ENCODE measurements around the gene SHISA6. TPM values are rescaled to one million over a fixed set of nuclear protein-coding genes. Genes with fewer than 3 reads are reported as not detected.

SHISA6 gene
- total RNA-seq, 1 donor from 2014 or later: not detected

DNA sequence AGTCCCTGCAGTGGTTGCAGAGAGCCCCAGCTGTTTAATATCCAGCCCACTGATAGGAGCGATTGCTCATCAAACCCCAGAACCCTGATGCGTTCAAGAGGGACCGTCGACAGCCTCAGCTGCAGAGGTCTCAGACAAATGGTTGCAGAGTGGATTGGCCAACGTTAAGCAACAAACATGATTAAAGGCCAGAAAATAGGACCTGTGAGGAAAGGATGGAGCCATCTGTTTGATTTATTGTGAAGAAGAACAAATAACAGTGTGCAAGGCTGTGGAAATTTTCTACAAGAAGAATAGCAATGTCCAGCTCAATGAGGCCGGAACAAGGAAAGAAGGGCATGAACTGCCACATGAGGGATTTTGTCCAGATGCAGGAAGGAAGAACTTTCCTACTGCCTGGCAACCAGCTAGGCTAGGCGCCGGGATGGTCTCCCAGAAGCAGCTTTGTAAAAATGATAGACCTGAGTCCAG, 218.9 kb downstream of the SHISA6 start:
- H3K4me3 ChIP-seq (ENCODE audit: insufficient read depth, low read depth, low read length): no peak overlapping the region
- Mint-ChIP-seq H3K4me3 (ENCODE audit: unreplicated experiment) (no peak overlapping the region), H3K4me1 (ENCODE audit: low read depth, unreplicated experiment) (no peaks in the 10 kb centered on the region), H3K27ac (ENCODE audit: unreplicated experiment) (no peak overlapping the region), H3K36me3 (ENCODE audit: low read depth, unreplicated experiment) (no peaks in the 10 kb centered on the region), H3K27me3 (ENCODE audit: low read depth, unreplicated experiment) (no peaks in the 10 kb centered on the region), H3K9me3 (ENCODE audit: unreplicated experiment) (peaks cover 18% of the 10 kb centered on the region)
- H3K79me2 ChIP-seq (ENCODE audit: insufficient read depth, low read length): no peaks in the 10 kb centered on the region
- no peaks in the 10 kb centered on the region for H3K4me1 ChIP-seq (ENCODE audit: insufficient read depth, low read length)
- FAIRE-seq (no peak), DNase-seq (ENCODE audit: low read depth) (no peak)
- H3K4me2 ChIP-seq (ENCODE audit: low read length): no peak overlapping the region
- TF ChIP-seq, protein P1, sequence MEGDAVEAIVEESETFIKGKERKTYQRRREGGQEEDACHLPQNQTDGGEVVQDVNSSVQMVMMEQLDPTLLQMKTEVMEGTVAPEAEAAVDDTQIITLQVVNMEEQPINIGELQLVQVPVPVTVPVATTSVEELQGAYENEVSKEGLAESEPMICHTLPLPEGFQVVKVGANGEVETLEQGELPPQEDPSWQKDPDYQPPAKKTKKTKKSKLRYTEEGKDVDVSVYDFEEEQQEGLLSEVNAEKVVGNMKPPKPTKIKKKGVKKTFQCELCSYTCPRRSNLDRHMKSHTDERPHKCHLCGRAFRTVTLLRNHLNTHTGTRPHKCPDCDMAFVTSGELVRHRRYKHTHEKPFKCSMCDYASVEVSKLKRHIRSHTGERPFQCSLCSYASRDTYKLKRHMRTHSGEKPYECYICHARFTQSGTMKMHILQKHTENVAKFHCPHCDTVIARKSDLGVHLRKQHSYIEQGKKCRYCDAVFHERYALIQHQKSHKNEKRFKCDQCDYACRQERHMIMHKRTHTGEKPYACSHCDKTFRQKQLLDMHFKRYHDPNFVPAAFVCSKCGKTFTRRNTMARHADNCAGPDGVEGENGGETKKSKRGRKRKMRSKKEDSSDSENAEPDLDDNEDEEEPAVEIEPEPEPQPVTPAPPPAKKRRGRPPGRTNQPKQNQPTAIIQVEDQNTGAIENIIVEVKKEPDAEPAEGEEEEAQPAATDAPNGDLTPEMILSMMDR (IDR thresholded peaks at IDR 0.05; ENCODE audit: insufficient read depth, low read depth, low read length): no peak
- no peak for TF ChIP-seq EZH2 (IDR thresholded peaks at IDR 0.05; ENCODE audit: insufficient read depth, low read length)
- H3K9ac ChIP-seq (ENCODE audit: low read length): no peak overlapping the region
- H3K36me3 ChIP-seq (ENCODE audit: insufficient read depth, low read length): no peaks in the 10 kb centered on the region
- no peak overlapping the region for H2AFZ ChIP-seq (ENCODE audit: low read depth, low read length)
- no peaks in the 10 kb centered on the region for H4K20me1 ChIP-seq (ENCODE audit: insufficient read depth, low read length)
- H3K9me3 ChIP-seq (ENCODE audit: insufficient read depth, low read depth, low read length): peaks cover 4% of the 10 kb centered on the region
- H3K27ac ChIP-seq (ENCODE audit: low read depth, low read length): no peak overlapping the region
- no peaks in the 10 kb centered on the region for H3K27me3 ChIP-seq (ENCODE audit: insufficient read depth, low read length)

DNA sequence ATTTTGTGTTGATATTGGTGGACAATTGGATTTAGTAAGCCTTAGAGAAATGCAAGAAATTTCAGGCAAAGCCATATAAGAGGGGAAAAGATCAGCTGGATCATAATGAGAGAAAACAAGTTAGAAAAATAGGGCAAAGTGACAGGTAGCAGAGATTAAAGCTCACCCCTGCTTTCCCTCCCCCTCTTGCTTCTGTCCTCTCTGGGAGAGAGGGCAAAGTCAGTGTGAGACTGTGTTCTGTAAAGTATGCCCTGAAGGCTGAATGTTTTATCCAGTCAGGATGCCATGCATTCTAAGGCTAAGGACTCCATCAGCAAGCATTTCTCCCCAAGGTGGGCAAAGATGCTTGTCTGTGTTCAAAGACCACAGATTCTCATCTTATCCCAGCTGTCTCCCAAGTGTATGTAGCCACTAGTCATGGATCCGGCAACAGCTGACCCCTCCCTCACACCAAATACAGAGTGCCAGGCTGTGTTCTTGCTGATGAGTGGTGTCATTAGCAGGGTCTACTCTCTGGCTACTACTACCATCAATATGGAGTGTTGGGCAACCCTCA, 221.1 kb downstream of the SHISA6 start:
- H3K9me3 Mint-ChIP-seq (ENCODE audit: unreplicated experiment): peaks cover 17% of the 10 kb centered on the region
- H3K27me3 ChIP-seq (ENCODE audit: insufficient read depth, low read length): no peaks in the 10 kb centered on the region
- DNase-seq (ENCODE audit: low read depth) (no peak), FAIRE-seq (no peak)
- H3K4me3 ChIP-seq (ENCODE audit: insufficient read depth, low read depth, low read length): no peak overlapping the region
- no peaks in the 10 kb centered on the region for H3K79me2 ChIP-seq (ENCODE audit: insufficient read depth, low read length)
- no peaks in the 10 kb centered on the region for H3K27me3 Mint-ChIP-seq (ENCODE audit: low read depth, unreplicated experiment)
- no peak overlapping the region for H3K4me3 Mint-ChIP-seq (ENCODE audit: unreplicated experiment)
- no peak overlapping the region for H3K27ac ChIP-seq (ENCODE audit: low read depth, low read length)
- TF ChIP-seq EZH2 (IDR thresholded peaks at IDR 0.05; ENCODE audit: insufficient read depth, low read length): no peak
- TF ChIP-seq, protein P1 (IDR thresholded peaks at IDR 0.05; ENCODE audit: insufficient read depth, low read depth, low read length): no peak
- no peaks in the 10 kb centered on the region for H3K36me3 ChIP-seq (ENCODE audit: insufficient read depth, low read length)
- H3K9me3 ChIP-seq (ENCODE audit: insufficient read depth, low read depth, low read length): peaks cover 6% of the 10 kb centered on the region
- H4K20me1 ChIP-seq (ENCODE audit: insufficient read depth, low read length): no peaks in the 10 kb centered on the region
- no peak overlapping the region for H3K27ac Mint-ChIP-seq (ENCODE audit: unreplicated experiment)
- H2AFZ ChIP-seq (ENCODE audit: low read depth, low read length): no peak overlapping the region
- H3K9ac ChIP-seq (ENCODE audit: low read length): no peak overlapping the region
- no peaks in the 10 kb centered on the region for H3K4me1 Mint-ChIP-seq (ENCODE audit: low read depth, unreplicated experiment)
- H3K36me3 Mint-ChIP-seq (ENCODE audit: low read depth, unreplicated experiment): no peaks in the 10 kb centered on the region
- H3K4me1 ChIP-seq (ENCODE audit: insufficient read depth, low read length): no peaks in the 10 kb centered on the region
- no peak overlapping the region for H3K4me2 ChIP-seq (ENCODE audit: low read length)

DNA sequence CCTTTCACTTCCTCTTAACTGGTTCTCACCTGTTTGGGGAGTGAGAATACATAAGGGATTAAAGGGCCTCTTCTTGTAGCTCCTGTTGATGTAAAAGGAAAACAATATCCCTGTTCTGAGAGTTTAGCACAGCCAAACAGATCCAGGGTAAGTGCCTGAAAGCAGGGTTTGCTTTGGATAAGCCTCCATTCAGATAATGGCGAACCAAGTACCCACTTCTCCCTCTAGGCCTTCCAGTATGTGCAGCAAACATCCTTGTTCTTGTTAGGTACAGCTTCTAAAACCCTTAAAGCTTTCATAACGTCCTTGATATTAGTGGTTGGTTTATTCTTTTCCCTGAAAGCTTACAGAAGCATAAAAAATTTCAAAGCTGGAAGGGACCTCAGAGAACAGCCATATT, 226.6 kb downstream of the SHISA6 start:
- Mint-ChIP-seq H3K27ac (ENCODE audit: unreplicated experiment) (no peak overlapping the region), H3K36me3 (ENCODE audit: low read depth, unreplicated experiment) (no peaks in the 10 kb centered on the region), H3K9me3 (ENCODE audit: unreplicated experiment) (peaks cover 7% of the 10 kb centered on the region), H3K27me3 (ENCODE audit: low read depth, unreplicated experiment) (no peaks in the 10 kb centered on the region), H3K4me3 (ENCODE audit: unreplicated experiment) (no peak overlapping the region), H3K4me1 (ENCODE audit: low read depth, unreplicated experiment) (no peaks in the 10 kb centered on the region)
- no peaks in the 10 kb centered on the region for H3K79me2 ChIP-seq (ENCODE audit: insufficient read depth, low read length)
- TF ChIP-seq EZH2 (IDR thresholded peaks at IDR 0.05; ENCODE audit: insufficient read depth, low read length): no peak
- TF ChIP-seq, protein P1 (IDR thresholded peaks at IDR 0.05; ENCODE audit: insufficient read depth, low read depth, low read length): no peak
- H3K27me3 ChIP-seq (ENCODE audit: insufficient read depth, low read length): no peaks in the 10 kb centered on the region
- H3K9ac ChIP-seq (ENCODE audit: low read length): no peak overlapping the region
- no peak overlapping the region for H3K27ac ChIP-seq (ENCODE audit: low read depth, low read length)
- peaks cover 9% of the 10 kb centered on the region for H3K9me3 ChIP-seq (ENCODE audit: insufficient read depth, low read depth, low read length)
- no peaks in the 10 kb centered on the region for H3K4me1 ChIP-seq (ENCODE audit: insufficient read depth, low read length)
- no peak overlapping the region for H3K4me3 ChIP-seq (ENCODE audit: insufficient read depth, low read depth, low read length)
- no peaks in the 10 kb centered on the region for H4K20me1 ChIP-seq (ENCODE audit: insufficient read depth, low read length)
- H2AFZ ChIP-seq (ENCODE audit: low read depth, low read length): no peak overlapping the region
- H3K36me3 ChIP-seq (ENCODE audit: insufficient read depth, low read length): no peaks in the 10 kb centered on the region
- DNase-seq (ENCODE audit: low read depth) (no peak), FAIRE-seq (no peak)
- no peak overlapping the region for H3K4me2 ChIP-seq (ENCODE audit: low read length)

All from astrocyte (in vitro differentiated cells and primary cell).